Stimulated activated CD8-positive, alpha-beta memory T cell treated with anti-CD3 and anti-CD28 coated beads, Interleukin-12 subunit alpha, Interleukin-12 subunit beta, amount 100 ng/mL, for 24 hours (primary cell): ENCODE results near the gene IVD.

Experiments
- DNase-seq: peaks from one replicate; pipeline ENCODE4 v3.0.0-alpha.2; 2020; ENCODE audit errors: extremely low read depth

IVD gene

DNA sequence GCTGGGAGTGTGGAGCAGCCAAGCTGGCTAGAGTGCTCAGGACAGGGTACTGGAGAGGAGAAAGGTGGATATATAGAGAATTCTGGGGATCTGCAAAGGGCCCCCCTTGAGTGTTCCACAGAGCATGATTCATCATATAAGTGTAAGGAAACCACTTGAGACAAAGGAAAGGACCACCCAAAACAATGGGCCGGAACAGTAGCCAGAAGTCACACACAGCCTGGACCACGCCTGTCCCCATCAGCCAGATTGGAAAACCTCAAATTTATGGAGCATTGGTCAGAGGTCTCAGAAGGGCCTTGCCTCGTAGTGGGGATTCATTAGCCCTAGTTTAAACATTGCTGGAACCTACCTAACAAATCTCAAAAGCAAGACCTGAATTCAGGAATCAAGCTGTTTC, 28.0 kb upstream of the IVD start:
- DNase-seq = no peak

- DNase-seq = no peak
These were observed 26.2 kb upstream of the IVD start for GRCh38 chr15:40379374-40379773.

- no peak for DNase-seq
These were observed 25.7 kb upstream of the IVD start for GRCh38 chr15:40379853-40380252.

GRCh38 chr15:40380636-40381035, 25.0 kb upstream of the IVD start:
- no peak for DNase-seq

DNA sequence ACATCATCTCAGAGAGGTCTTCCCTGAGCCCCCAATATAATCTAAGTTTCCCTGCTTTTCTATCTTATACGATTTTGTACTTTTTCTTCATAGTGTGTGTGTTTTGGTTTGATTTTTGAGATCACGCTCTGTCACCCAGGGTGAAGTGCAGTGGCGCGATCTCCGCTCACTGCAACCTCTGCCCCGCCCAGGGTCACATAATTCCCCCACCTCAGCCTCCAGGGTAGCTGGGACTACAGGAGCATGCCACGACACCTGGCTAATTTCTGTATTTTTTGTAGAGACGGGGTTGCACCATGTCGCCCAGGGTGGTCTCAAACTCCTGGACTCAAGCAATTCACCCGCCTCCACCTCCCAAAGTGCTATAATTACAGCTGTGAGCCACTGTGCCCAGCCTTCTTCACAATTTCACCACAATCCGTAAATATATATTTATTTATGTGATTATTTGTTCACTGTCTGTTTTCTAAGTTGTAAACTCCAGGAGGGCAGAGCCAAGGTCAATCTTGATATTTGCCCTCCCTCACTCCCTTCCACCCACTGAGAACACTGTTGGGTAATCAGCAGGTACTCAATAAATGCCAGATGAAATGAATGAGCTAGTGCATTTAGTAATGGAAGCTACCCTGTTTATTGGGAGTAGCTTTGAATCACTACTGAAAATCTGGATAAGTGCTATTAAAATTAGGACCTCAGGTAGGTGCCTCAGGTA, 23.6 kb upstream of the IVD start:
- no peak for DNase-seq

- peak; percentile 84 for DNase-seq
These were observed 22.8 kb upstream of the IVD start, which contains the start of gene KNSTRN for GRCh38 chr15:40382580-40383456. TSS of gene KNSTRN (plus strand) at chr15:40382721. CDS start at chr15:40382836, 115 bp downstream.

- no peak for DNase-seq
These were observed 19.1 kb upstream of the IVD start for GRCh38 chr15:40386480-40386879.

- DNase-seq = no peak
These were observed 16.4 kb upstream of the IVD start for GRCh38 chr15:40388941-40389823.

- DNase-seq = no peak
These were observed 15.6 kb upstream of the IVD start for GRCh38 chr15:40389824-40390595.

- DNase-seq = no peak
These were observed 12.3 kb upstream of the IVD start for GRCh38 chr15:40392986-40393948.

GRCh38 chr15:40397688-40398412, 7.7 kb upstream of the IVD start:
- no peak for DNase-seq

- DNase-seq = no peak
These were observed 7.2 kb upstream of the IVD start for GRCh38 chr15:40398413-40398873.

GRCh38 chr15:40399370-40399769, 6.2 kb upstream of the IVD start:
- DNase-seq = no peak

DNA sequence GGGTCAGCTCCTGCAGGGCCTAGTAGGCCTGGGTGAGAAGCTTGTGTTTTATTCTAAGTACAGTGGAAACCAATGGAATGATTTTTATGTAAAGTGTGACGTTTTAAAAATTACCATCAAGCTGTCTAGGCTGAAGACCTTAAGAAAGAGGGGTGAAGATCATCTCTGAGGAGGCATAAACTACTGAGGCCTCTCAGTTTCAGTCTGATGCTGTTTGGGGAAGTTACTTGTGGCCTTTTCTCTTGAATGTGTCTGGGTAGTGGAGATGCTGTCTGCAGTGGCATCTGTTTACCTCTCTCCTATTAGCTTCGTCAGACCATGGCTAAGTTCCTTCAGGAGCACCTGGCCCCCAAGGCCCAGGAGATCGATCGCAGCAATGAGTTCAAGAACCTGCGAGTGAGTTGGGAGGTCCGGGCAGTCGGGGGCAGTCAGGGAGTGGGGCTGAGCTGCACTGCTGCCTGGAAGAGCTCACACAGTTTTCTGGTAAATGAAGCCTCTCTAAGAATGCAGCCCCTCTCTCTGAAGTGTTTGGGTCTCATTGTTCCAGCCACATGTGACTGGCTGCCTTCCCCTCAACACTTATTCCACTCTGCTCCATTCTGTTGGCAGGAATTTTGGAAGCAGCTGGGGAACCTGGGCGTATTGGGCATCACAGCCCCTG, 1.9 kb downstream of the IVD start:
- DNase-seq = no peak

DNA sequence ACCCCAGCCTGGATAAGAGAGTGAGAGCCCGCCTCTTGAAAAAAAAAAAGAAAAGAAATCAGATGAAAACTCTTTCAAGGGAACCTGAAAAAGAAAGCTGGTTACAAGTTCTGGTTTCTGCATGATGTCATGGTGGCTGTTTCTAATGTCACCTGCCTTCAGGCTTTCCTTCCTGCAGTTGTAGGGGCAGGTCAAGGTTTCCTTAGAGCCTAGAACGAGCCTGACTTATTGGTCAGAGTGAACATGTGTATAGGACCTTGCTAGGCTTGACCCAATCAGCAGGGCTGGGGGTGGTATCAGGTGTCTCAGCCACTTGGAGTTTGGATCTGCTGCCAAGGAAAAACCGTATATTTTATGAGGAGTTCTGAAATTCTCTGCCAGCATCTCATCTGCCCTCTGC, 3.8 kb downstream of the IVD start:
- DNase-seq = no peak

DNA sequence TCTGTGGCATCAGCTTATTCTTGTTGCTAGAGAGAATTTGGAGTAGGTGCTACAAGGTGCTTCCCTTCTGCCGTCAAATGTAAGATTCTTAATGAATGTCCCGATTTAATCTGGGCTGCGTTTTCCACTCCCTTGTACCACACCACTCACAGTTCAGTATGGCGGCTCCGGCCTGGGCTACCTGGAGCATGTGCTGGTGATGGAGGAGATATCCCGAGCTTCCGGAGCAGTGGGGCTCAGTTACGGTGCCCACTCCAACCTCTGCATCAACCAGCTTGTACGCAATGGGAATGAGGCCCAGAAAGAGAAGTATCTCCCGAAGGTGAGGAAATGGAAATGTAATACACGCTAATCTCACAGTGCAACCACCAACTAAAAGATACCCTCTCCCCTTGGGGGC, 4.9 kb downstream of the IVD start:
- no peak for DNase-seq

GRCh38 chr15:40412095-40412759, 6.6 kb downstream of the IVD start:
- DNase-seq = no peak

DNA sequence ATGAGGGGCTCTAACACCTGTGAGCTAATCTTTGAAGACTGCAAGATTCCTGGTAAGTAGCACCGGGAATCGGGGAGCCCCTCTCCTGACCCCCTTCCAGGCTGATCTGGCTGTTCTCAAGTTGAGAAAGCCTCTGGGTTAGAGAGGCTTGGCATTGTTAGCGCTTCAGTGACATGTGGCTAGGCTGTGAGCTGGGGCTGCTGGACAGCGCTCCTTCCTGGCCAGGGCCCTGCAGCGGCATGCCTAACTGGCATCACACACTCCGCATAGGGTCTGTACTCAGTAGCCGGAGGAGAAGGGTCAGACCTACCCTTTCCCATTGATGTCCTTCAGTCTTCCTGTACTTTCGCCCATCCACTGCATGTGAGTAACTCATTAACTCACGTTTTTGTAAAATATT, 7.4 kb downstream of the IVD start:
- no peak for DNase-seq
